Stimulated activated CD8-positive, alpha-beta memory T cell treated with anti-CD3 and anti-CD28 coated beads, Interleukin-7, amount 100 ng/mL, for 4 hours (primary cell): Measurements from ENCODE around the gene BCR.

Experiments
- DNase-seq, 2 donors: peaks; one replicate each; pipeline ENCODE4 v3.0.0-alpha.2; 2020; ENCODE audit warnings: low read depth in 2 of 2

Gene BCR

DNA sequence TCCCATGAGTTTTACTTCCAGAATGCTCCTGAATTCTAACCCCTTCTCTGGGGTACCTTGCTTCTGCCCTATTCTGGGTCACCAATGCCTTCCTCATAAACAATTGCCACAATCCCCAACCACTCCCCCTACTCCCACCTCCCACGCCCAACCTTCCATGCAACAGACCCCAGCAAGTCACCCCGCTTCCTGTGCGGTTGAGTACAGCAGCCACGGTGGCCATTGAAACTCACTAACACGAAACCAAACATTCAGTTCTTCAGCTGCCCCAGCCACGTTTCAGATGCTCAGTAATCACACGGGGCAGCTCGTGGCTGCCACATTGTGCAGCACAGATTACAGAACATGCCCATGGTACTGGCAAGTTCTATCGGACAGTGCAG is 3.7 kb upstream of the BCR start:
- no peak for DNase-seq

DNA sequence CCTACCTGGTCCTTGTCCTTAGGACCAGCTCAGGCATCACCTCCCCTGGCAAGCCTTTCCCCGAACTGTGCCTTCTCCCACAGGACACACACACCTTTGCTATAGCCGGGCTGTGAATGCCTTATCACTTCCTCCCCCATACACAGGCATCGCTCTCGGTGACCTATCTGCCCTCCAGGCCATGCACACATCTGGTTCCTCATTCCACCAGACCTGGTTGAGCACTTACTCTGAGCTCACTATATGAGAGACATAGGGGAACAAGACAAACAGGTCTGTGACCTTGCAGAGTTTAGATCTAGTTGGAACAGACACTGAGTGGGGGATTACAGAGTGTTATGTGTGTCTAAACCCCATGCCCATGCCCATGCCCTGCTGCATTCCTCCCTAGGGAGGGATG is 3.1 kb upstream of the BCR start:
- DNase-seq: no peak

DNA sequence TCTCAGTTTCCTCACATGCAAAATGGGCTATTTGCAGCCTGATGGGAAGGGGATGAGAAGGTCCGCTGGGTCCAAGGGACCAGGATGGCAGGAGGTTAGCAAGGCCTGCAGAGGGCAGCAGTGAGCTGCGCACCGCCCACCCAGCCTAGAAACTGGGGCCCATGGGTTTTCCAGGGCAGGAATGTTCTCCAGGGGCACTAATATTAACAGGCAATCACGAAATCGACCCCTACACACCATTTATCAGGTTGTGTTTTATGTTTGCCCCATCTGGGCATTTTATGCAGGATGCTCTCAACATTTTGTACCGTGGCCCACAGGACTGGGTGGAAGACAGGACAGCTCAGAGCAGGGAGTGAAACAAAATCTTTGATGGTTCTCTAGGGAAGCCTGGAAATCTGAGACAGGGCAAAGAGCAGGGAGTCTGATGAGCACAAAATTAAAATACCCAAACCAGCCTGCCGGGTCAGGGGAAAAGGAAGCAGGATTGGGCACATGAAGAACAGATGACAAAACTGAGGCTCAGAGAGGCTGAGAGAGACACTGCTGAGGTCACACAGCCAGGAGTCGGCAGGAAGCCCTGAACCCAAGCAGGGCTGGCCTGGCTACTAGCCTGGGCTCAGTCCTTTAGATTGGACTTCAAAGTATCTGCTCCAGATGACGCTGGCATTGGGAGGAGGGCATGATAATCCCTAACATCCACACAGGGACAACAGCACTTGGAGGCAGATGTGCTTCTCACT is 1.6 kb upstream of the BCR start:
- peak; percentile 25 to 38 for DNase-seq

- DNase-seq: no peak
Measured at GRCh38 chr22:23179381-23180299, 669 bp upstream of the BCR start.

GRCh38 chr22:23180893-23181720 is 798 bp downstream of the BCR start:
- DNase-seq: no peak

DNA sequence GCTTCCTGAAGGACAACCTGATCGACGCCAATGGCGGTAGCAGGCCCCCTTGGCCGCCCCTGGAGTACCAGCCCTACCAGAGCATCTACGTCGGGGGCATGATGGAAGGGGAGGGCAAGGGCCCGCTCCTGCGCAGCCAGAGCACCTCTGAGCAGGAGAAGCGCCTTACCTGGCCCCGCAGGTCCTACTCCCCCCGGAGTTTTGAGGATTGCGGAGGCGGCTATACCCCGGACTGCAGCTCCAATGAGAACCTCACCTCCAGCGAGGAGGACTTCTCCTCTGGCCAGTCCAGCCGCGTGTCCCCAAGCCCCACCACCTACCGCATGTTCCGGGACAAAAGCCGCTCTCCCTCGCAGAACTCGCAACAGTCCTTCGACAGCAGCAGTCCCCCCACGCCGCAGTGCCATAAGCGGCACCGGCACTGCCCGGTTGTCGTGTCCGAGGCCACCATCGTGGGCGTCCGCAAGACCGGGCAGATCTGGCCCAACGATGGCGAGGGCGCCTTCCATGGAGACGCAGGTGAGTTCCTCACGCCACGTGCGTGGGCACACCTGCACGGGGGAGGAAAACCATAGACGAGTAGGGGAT is 1.5 kb downstream of the BCR start:
- no peak for DNase-seq

DNA sequence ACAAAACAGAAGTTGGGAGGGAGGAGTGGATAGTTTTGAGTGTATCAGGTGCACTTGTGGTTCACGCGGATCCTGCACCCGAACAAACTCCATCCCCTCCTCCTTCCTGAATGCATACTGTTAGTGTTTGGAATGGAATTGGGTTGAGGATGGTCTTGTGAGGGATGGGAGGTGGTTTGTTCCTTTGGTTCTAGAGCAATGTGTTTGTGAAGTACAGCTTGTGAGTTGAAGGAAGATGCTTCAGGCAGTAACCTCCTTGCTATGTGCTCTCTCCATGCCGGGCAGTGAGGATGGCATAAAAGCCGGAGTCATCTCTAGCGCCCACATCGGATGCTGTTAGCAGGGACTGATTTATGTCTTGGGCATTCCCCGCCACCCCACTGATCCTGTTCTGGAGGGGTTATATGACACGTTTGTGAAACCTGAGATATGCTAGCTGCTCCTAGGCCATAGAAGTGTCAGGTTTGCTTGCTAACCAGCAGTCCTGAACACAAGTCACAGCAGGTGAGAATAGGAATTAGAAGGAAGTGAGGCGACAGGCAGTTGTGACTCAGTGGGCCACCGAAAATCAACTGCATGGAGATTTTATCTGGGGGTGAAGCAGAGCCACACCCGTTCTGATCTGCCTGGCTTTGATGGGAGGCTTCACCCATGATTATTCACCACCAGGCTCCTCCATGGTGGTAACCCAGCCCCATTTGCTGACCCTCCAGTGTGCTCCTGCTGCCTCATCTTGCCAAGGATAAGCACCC is 2.2 kb downstream of the BCR start:
- DNase-seq: peak; percentile 41 to 45

DNA sequence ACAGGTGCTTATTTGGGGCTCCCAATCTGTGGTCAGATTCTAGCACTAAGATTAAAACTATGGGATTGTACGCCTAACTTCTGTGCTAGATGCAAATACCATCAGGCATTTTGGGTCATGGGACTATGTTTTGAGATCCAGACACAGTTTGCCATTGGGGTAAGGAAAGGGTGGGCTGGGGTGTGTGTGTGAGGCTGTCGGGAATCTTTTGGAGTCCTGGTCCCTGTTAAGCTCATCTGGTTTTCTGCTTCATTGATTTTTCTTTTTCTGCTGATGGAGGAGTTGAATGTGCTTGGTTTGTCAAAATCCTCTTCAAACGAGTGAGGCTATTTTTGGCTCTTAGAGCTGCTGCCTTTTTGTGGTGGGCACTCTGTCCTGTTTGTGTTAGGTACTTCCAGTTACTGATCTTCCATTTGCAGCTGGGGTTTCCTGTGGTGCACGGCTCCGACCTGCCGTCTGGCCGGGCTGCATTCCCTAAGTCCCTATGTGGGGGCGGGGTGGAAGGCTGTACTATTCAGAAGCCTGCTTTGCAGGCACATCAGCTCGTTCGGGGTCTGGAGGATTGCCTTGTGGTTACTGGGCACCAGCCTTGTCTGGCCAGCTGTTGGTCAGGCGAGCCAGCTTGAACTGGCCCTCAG is 2.9 kb downstream of the BCR start:
- DNase-seq: no peak

DNA sequence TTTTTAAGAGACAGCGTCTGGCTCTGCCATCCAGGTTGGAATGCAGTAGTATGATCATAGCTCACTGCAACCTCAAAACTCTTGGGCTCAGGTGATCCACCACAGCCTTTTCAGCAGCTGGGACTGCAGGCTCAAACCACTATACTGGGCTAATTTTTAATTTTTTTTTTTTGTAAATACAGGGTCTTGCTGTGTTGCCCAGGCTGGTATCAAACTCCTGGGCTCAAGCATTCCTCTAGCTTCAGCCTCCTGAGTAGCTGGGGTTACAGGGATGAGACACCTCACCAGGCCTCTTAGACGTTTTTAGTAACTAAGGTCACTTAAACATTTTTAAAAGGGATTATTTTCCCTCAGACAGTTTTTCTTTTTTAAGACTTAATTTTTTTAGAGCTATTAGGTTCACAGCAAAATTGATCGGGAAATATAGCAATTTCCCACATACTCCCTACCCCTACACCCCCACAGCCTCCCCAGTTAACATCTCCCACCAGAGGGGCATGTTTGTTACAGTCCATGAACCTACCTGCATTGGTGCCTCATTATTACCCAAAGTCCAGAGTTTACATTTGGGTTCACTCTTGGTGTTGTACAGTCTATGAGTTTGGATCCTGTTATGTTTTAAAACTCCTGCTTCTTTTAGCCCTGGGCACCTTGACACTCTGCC is 3.9 kb downstream of the BCR start:
- no peak for DNase-seq

DNA sequence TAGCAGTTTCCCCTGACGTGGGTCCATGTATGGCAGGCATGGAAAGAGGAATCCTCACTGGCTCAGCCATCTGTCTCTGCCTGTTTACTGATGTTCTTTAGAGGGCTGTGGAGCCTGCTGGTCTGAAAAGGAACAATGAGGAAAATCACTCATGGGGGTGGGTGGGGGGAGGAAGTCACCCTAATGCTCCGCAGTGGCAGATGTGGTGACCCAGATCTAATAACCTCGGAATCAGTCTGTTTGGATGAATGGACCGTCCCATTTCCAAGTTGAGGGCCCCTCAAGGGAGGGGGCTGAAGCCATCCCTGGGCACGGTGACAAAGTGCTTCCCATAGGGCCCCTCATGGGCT is 4.4 kb downstream of the BCR start:
- DNase-seq: no peak

- no peak for DNase-seq
Measured at GRCh38 chr22:23187211-23187610, 6.9 kb downstream of the BCR start.

DNA sequence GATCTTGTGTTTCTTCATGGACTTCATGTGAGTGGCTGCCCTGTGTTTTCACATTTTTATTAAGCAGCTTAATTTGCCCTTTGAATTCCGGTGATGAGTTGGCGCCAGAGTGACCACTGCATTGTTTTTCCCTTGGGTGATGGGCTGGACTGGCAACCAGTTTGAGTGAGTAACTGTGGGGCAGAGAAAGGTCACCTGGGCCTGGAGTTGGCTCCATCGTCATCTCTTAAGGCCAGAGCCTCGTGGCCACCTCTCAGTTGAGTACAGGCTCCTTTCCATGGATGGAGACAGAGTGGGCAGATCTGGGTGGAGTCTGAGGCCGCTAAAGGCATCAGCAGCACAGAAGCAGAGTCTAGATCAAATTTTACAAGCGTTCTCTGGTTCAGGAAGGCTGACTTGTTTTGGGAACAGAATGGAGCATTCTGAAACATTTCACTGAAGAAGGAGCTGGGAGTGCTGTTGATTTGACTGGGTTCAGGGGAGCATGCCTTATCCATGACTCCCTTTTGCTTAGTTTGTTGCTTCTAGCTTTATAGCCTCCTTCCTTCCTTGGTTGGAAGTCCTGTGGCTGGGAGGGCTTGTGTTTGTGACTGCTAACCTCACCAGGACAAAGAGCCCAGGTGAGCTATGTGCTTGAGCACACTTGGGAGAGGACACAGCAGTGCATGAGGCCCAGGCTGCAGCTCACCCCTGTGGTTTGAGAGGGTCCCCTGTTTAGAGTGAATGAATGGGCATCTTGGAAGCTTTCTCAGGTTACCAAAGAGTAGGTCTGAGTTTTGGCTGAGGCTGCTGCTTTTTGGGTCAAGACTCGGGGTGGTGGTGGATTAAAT is 7.8 kb downstream of the BCR start:
- DNase-seq: no peak

- no peak for DNase-seq
Measured at GRCh38 chr22:23190526-23190925, 10.2 kb downstream of the BCR start.

DNA sequence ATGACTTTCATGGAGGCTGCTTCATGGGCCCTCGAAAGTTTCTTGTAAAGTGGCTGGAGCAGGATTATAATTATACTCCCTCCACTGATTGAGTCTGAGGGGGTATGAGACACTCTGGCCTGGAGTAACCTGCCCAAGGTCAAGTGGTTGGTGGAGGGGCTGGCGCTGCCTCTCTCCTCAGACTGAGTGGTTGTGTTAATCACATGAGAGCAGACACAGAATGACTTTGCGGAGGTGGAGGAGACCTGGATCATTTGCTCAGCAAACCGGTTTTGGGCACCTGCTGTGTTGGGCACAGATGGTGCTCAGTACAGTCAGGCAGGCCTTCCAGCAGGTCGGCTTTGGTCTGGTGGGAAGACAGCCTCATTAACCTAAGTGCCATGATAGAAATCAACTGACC is 11.8 kb downstream of the BCR start:
- DNase-seq: no peak

DNA sequence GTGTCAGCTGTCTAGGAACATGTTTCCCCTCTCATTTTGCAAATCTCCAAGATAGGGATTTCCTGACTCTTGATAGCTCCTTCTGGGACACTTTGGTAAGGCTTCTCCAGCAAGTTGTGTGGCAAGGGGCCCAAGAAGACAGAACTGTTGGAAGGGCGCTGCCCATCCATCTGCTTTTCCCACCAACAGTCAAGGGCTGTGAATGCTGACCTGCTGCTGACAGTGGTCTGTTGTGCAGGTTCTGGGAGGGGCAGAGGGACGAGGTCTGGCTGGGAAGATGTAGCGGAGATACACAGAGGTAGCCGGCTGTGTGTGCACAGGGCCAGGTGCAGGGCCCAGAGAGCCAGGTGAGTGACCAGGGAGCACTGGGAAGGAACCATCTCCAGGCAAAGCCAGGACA is 12.2 kb downstream of the BCR start:
- DNase-seq: no peak

GRCh38 chr22:23193196-23193827 is 13.0 kb downstream of the BCR start:
- DNase-seq: no peak

- DNase-seq: no peak
Measured at GRCh38 chr22:23193882-23194281, 13.6 kb downstream of the BCR start.

DNA sequence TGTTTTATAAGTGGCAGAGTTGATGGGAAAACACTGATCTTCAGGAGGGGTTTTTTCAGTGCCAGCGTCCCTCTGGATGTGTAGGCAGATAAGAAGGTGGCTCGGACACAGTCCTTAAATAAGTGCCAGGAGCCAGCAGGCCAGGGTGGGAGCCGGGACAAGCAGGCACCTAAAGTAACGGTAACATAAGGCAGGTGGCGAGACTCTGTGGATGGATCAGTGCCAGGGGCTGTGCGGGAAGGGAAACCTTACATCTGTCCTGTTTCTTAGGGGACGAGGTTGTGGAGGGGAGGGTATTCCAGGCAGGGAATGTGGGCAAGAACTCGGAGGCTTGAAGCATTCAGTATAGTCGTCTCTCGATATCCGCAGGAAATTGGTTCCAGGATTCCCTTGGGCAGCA is 15.9 kb downstream of the BCR start:
- DNase-seq: no peak

- no peak for DNase-seq
Measured at GRCh38 chr22:23197836-23198235, 17.5 kb downstream of the BCR start.
